GM12878 (cell line): ENCODE measurements around the gene TSPO. TPM values are rescaled to one million over a fixed set of nuclear protein-coding genes. Genes with fewer than 3 reads are reported as not detected.

Experiments
- ATAC-seq: fragments of 200-7000 bp; cut with Tn5 transposase; 3 replicates; pipeline ENCODE4 v1.9.1; 2020; ENCODE audit warnings: mild to moderate bottlenecking, moderate library complexity
- BruUV-seq: library from RNA; stranded (reverse); fragments of 400-500 nt; replicated peaks from 2 replicates; lab custom pipeline; 2021; lab: Mats Ljungman, UMichigan
- CTCF ChIA-PET: fragments of 300-600 bp; sonication (Branson Sonifier 250); formaldehyde crosslinking; extraction: SDS; loops from one replicate; lab custom pipeline; 2021; ENCODE audit warnings: inconsistent platforms; lab: Yijun Ruan, JAX
- POLR2A ChIA-PET: fragments of 350-600 bp; formaldehyde crosslinking; extraction: SDS; loops from one replicate; lab custom pipeline; 2021; ENCODE audit warnings: inconsistent platforms; lab: Charles Lee
- RAD21 ChIA-PET: fragments of 300-600 bp; sonication (Branson Sonifier 250); formaldehyde crosslinking; loops from one replicate; lab custom pipeline; 2023; ENCODE audit warnings: antibody characterized with exemption; ENCODE audit not compliant: unreplicated experiment; lab: Charles Lee
- SMC1A ChIA-PET: fragments of 300-600 bp; sonication (Branson Sonifier 250); formaldehyde crosslinking; loops from one replicate; lab custom pipeline; 2023; ENCODE audit not compliant: unreplicated experiment, uncharacterized antibody; lab: Charles Lee
- DNase-seq: peaks from one replicate; pipeline ENCODE4 v3.0.0-alpha.2; 2011; ENCODE audit warnings: low read depth, low spot score
- FAIRE-seq: peaks from 3 replicates; lab custom pipeline; 2011; peaks lifted over from hg19 to GRCh38; lab: Jason Lieb, UNC
- H2AFZ ChIP-seq: 2 replicates; pipeline ENCODE4 v1.6.0; 2011; ENCODE audit warnings: low read depth, low read length, control low read depth; ENCODE audit not compliant: control insufficient read depth
- H3K27ac ChIP-seq: 2 replicates; pipeline ENCODE4 v1.5.1; 2011; ENCODE audit warnings: control low read depth; ENCODE audit not compliant: control insufficient read depth, insufficient read depth
- H3K27me3 ChIP-seq, 2 experiments: replicated peaks in 1 of 2; 2 replicates each; pipeline versions ENCODE4 v1.6.0 to v1.6.1; 2011; ENCODE audit warnings: low read length in 1 of 2; ENCODE audit not compliant: control insufficient read depth in 2 of 2, insufficient read depth in 2 of 2
- H3K36me3 ChIP-seq, 2 experiments: 2 replicates each; pipeline ENCODE4 v1.5.1; 2011; ENCODE audit warnings: low read length in 1 of 2; ENCODE audit not compliant: control insufficient read depth in 2 of 2, insufficient read depth in 2 of 2
- H3K4me1 ChIP-seq: 2 replicates; pipeline ENCODE4 v1.6.1; 2011; ENCODE audit warnings: mild to moderate bottlenecking, low read length, moderate library complexity, mixed read lengths; ENCODE audit not compliant: control insufficient read depth, insufficient read depth
- H3K4me2 ChIP-seq: 2 replicates; pipeline ENCODE4 v1.6.0; 2011; ENCODE audit warnings: control low read depth; ENCODE audit not compliant: control insufficient read depth, insufficient read depth
- H3K4me3 ChIP-seq: fragments of 200-600 bp; sonication (generic); 2 replicates; pipeline ENCODE4 v1.5.1; 2016
- H3K79me2 ChIP-seq: 2 replicates; pipeline ENCODE4 v1.6.0; 2011; ENCODE audit warnings: low read length; ENCODE audit not compliant: control insufficient read depth, insufficient read depth
- H3K9ac ChIP-seq: 2 replicates; pipeline ENCODE4 v1.8.0; 2011; ENCODE audit warnings: low read length, control low read depth, mixed read lengths; ENCODE audit not compliant: control insufficient read depth, insufficient read depth
- H3K9me3 ChIP-seq: replicated peaks from 3 replicates; pipeline ENCODE4 v1.5.1; 2011; ENCODE audit warnings: mild to moderate bottlenecking, low read length; ENCODE audit not compliant: control insufficient read depth, insufficient read depth
- H4K20me1 ChIP-seq: 2 replicates; pipeline ENCODE4 v1.6.0; 2011; ENCODE audit not compliant: control insufficient read depth, insufficient read depth
- CREB1 ChIP-seq: IDR thresholded peaks from 2 replicates; pipeline ENCODE4 v1.6.1; 2012; ENCODE audit warnings: low read depth, mild to moderate bottlenecking, inconsistent platforms
- MTA2 ChIP-seq: fragments of 450-650 bp; IDR thresholded peaks from 2 replicates; pipeline ENCODE4 v1.6.1; 2016; ENCODE audit warnings: low read depth, mild to moderate bottlenecking, moderate library complexity
- NFXL1 ChIP-seq: fragments of 450-650 bp; IDR thresholded peaks from 2 replicates; pipeline ENCODE4 v1.6.1; 2017; ENCODE audit warnings: antibody characterized with exemption, mild to moderate bottlenecking, borderline replicate concordance
- RCOR1 ChIP-seq: conservative IDR thresholded peaks from 2 replicates; pipeline ENCODE4 v1.6.1; 2012; ENCODE audit warnings: low read depth, low read length, improper control_type of control experiment
- SIN3A ChIP-seq: IDR thresholded peaks from 2 replicates; pipeline ENCODE4 v1.6.1; 2012; ENCODE audit warnings: low read depth, low read length, improper control_type of control experiment
- SMAD1 ChIP-seq: fragments of 450-650 bp; IDR thresholded peaks from 2 replicates; pipeline ENCODE4 v1.6.1; 2018; ENCODE audit warnings: mild to moderate bottlenecking, low read depth; ENCODE audit not compliant: partially characterized antibody
- SMAD5 ChIP-seq: IDR thresholded peaks from 2 replicates; pipeline ENCODE4 v1.6.1; 2016; ENCODE audit warnings: antibody characterized with exemption, low read depth
- SMARCA5 ChIP-seq: fragments of 450-650 bp; IDR thresholded peaks from 2 replicates; pipeline ENCODE4 v1.6.1; 2017; ENCODE audit warnings: mild to moderate bottlenecking
- SP1 ChIP-seq: IDR thresholded peaks from one replicate; pipeline ENCODE4 v1.6.1; 2011; ENCODE audit warnings: low read depth, low read length
- SRF ChIP-seq, 2 experiments: IDR thresholded peaks; 2 replicates each; pipeline ENCODE4 v1.6.1; 2011; ENCODE audit warnings: low read depth in 2 of 2, low read length in 2 of 2, mild to moderate bottlenecking in 1 of 2, moderate library complexity in 1 of 2
- STAT3 ChIP-seq: IDR thresholded peaks from 2 replicates; pipeline ENCODE4 v1.6.1; 2011; ENCODE audit warnings: low read depth, low read length, improper control_type of control experiment
- TARDBP ChIP-seq: IDR thresholded peaks from 2 replicates; pipeline ENCODE4 v1.6.1; 2016; ENCODE audit warnings: borderline replicate concordance
- WGBS: methylation state at CpG from one replicate; pipeline ENCODE4 v1.1.6; 2016; ENCODE audit warnings: low lambda C conversion rate; ENCODE audit not compliant: insufficient replicate concordance, insufficient coverage; ENCODE audit errors: missing lambda C conversion rate; 5-methylcytosine and 5-hydroxymethylcytosine counted together
- in situ Hi-C: fragments of 300-500 bp; cut with MboI; formaldehyde crosslinking; loops from 9 replicates; pipeline ENCODE4 v1.14.3; 2018; ENCODE audit warnings: mixed read lengths
- intact Hi-C: fragments of 100-400 bp; cut with micrococcal nuclease; formaldehyde crosslinking; loops from one replicate; pipeline ENCODE4 v1.14.2; 2022; ENCODE audit not compliant: unreplicated experiment
- polyA plus RNA-seq, 11 experiments: library from polyadenylated mRNA; depleted of rRNA in 4 of 11; unstranded in 6 of 11; stranded (reverse) in 5 of 11; fragments of >200 nt; fragmentation: Nextera tagmentation in 4 of 11; fragmentation: Illumina TruSeq in 1 of 11; extraction: Ambion mirVana in 4 of 11; extraction: Trizol in 1 of 11; gene quantifications; 1 replicate in 1 of 11; 2 replicates in 10 of 11; pipeline versions ENCODE4 v1.2.1 to v1.2.3, GENCODE V29; 2011 to 2016; ENCODE audit warnings: inconsistent platforms in 2 of 11, missing spikeins in 2 of 11, low read depth in 1 of 11
- total RNA-seq, 4 experiments: library from RNA; depleted of rRNA in 3 of 4; stranded (reverse); fragments of >200 nt in 3 of 4; fragmentation: Illumina TruSeq in 1 of 4; extraction: Trizol in 1 of 4; gene quantifications; 2 replicates each; pipeline versions ENCODE4 v1.2.1 to v1.2.3, GENCODE V29; 2013 to 2021
- TF ChIP-seq, protein P1 (sequence below): fragments of 450-650 bp; formaldehyde crosslinking; IDR thresholded peaks from 2 replicates; pipeline ENCODE4 v1.4.0; 2022; ENCODE audit warnings: mild to moderate bottlenecking, moderate library complexity
- TF ChIP-seq, protein P2 (sequence below): fragments of 450-650 bp; IDR thresholded peaks from 2 replicates; pipeline ENCODE4 v1.6.1; 2016; ENCODE audit warnings: mild to moderate bottlenecking, moderate library complexity, borderline replicate concordance
- TF ChIP-seq, protein P3 (sequence below): IDR thresholded peaks from 2 replicates; pipeline ENCODE4 v1.6.1; 2012; ENCODE audit warnings: mild to moderate bottlenecking, low read depth, low read length

Gene TSPO
- total and polyA plus RNA-seq, 10 of the 15 experiments (the other 5 are each of a cell fraction or from before 2014, with no cell fraction given), result 1.4 to 50.5 (median 18.8) TPM

DNA sequence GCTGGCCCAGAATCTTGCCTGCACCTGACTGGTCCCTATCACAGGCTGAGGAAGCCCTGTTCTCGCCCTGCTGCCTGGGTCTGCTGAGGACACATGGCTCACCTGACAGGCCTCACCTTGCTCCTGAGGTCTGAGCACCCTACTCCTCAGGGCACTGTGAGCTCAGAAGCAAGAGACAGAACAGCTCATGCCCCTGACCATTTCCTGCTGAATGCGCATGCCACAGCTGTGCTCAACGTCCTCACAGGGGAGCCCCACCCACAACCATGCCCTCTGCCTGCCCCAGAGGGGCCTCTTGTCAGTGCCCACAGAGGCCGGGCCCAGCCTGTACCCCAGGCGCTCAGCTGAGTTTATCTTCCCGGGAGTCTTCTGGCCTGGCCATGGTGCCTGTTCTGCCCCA lies 2.8 kb upstream of the TSPO start:
- FAIRE-seq (no peak), DNase-seq (no peak), ATAC-seq (no peak)
- intact Hi-C loops (no loop called here), in situ Hi-C loops (no loop called here)
- no peak overlapping the region for H3K27ac ChIP-seq
- BruUV-seq, result no TSS peak
- WGBS, result 25% methylated on average over 6 of the region's 6 CpGs
- H3K9me3 ChIP-seq, result no peaks in the 10 kb centered on the region
- no peaks in the 10 kb centered on the region for H3K27me3 ChIP-seq
- peaks cover 19% of the 10 kb centered on the region for H3K4me1 ChIP-seq
- POLR2A ChIA-PET, result no interaction called here
- no peak overlapping the region for H3K4me2 ChIP-seq
- SMC1A ChIA-PET, result no interaction called here
- no peak overlapping the region for H3K9ac ChIP-seq
- H2AFZ ChIP-seq, result no peak overlapping the region; the same call in 1 of the 2 replicates
- H3K79me2 ChIP-seq, result no peaks in the 10 kb centered on the region
- CTCF ChIA-PET, result no interaction called here
- H3K36me3 ChIP-seq, result no peaks in the 10 kb centered on the region
- H4K20me1 ChIP-seq, result no peaks in the 10 kb centered on the region
- H3K4me3 ChIP-seq, result no peak overlapping the region
- RAD21 ChIA-PET, result no interaction called here
- TF ChIP-seq, protein P1, sequence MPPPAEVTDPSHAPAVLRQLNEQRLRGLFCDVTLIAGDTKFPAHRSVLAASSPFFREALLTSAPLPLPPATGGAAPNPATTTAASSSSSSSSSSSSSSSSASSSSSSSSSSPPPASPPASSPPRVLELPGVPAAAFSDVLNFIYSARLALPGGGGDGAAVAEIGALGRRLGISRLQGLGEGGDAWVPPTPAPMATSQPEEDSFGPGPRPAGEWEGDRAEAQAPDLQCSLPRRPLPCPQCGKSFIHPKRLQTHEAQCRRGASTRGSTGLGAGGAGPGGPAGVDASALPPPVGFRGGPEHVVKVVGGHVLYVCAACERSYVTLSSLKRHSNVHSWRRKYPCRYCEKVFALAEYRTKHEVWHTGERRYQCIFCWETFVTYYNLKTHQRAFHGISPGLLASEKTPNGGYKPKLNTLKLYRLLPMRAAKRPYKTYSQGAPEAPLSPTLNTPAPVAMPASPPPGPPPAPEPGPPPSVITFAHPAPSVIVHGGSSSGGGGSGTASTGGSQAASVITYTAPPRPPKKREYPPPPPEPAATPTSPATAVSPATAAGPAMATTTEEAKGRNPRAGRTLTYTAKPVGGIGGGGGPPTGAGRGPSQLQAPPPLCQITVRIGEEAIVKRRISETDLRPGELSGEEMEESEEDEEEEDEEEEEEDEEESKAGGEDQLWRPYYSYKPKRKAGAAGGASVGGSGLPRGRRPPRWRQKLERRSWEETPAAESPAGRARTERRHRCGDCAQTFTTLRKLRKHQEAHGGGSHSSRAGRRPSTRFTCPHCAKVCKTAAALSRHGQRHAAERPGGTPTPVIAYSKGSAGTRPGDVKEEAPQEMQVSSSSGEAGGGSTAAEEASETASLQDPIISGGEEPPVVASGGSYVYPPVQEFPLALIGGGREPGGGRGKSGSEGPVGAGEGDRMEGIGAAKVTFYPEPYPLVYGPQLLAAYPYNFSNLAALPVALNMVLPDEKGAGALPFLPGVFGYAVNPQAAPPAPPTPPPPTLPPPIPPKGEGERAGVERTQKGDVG (CRISPR knock-in tag), result no peak
- TF ChIP-seq SRF (IDR thresholded peaks at IDR 0.05; ENCODE audit: low read depth in 2 of 2, low read length in 2 of 2) (no peak), SMARCA5 (no peak), SIN3A (no peak), STAT3 (no peak), SMAD5 (no peak), TARDBP (no peak), CREB1 (no peak), RCOR1 (no peak), NFXL1 (no peak), SP1 (no peak), MTA2 (no peak), SMAD1 (no peak)
- TF ChIP-seq, protein P2, sequence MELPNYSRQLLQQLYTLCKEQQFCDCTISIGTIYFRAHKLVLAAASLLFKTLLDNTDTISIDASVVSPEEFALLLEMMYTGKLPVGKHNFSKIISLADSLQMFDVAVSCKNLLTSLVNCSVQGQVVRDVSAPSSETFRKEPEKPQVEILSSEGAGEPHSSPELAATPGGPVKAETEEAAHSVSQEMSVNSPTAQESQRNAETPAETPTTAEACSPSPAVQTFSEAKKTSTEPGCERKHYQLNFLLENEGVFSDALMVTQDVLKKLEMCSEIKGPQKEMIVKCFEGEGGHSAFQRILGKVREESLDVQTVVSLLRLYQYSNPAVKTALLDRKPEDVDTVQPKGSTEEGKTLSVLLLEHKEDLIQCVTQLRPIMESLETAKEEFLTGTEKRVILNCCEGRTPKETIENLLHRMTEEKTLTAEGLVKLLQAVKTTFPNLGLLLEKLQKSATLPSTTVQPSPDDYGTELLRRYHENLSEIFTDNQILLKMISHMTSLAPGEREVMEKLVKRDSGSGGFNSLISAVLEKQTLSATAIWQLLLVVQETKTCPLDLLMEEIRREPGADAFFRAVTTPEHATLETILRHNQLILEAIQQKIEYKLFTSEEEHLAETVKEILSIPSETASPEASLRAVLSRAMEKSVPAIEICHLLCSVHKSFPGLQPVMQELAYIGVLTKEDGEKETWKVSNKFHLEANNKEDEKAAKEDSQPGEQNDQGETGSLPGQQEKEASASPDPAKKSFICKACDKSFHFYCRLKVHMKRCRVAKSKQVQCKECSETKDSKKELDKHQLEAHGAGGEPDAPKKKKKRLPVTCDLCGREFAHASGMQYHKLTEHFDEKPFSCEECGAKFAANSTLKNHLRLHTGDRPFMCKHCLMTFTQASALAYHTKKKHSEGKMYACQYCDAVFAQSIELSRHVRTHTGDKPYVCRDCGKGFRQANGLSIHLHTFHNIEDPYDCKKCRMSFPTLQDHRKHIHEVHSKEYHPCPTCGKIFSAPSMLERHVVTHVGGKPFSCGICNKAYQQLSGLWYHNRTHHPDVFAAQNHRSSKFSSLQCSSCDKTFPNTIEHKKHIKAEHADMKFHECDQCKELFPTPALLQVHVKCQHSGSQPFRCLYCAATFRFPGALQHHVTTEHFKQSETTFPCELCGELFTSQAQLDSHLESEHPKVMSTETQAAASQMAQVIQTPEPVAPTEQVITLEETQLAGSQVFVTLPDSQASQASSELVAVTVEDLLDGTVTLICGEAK, result no peak
- TF ChIP-seq, protein P3, sequence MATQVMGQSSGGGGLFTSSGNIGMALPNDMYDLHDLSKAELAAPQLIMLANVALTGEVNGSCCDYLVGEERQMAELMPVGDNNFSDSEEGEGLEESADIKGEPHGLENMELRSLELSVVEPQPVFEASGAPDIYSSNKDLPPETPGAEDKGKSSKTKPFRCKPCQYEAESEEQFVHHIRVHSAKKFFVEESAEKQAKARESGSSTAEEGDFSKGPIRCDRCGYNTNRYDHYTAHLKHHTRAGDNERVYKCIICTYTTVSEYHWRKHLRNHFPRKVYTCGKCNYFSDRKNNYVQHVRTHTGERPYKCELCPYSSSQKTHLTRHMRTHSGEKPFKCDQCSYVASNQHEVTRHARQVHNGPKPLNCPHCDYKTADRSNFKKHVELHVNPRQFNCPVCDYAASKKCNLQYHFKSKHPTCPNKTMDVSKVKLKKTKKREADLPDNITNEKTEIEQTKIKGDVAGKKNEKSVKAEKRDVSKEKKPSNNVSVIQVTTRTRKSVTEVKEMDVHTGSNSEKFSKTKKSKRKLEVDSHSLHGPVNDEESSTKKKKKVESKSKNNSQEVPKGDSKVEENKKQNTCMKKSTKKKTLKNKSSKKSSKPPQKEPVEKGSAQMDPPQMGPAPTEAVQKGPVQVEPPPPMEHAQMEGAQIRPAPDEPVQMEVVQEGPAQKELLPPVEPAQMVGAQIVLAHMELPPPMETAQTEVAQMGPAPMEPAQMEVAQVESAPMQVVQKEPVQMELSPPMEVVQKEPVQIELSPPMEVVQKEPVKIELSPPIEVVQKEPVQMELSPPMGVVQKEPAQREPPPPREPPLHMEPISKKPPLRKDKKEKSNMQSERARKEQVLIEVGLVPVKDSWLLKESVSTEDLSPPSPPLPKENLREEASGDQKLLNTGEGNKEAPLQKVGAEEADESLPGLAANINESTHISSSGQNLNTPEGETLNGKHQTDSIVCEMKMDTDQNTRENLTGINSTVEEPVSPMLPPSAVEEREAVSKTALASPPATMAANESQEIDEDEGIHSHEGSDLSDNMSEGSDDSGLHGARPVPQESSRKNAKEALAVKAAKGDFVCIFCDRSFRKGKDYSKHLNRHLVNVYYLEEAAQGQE, result no peak
